Uterus (tissue), 2 donors: ENCODE results near the gene STRAP.

Source experiments
- POLR2A ChIP-seq, 2 donors: fragments of 450-650 bp; IDR thresholded peaks; one replicate each; pipeline ENCODE4 v1.6.1; 2016; ENCODE audit warnings: antibody characterized with exemption in 2 of 2, mild to moderate bottlenecking in 1 of 2, moderate library complexity in 1 of 2
- TF ChIP-seq, protein P1 (sequence below), 4 experiments: fragments of 200-600 bp in 2 of 4; fragments of 450-650 bp in 2 of 4; sonication (generic) in 2 of 4; IDR thresholded peaks; one replicate each; pipeline ENCODE4 v1.5.1; 2016 to 2019; ENCODE audit warnings: antibody characterized with exemption in 4 of 4, mild to moderate bottlenecking in 2 of 4, moderate library complexity in 1 of 4

DNA sequence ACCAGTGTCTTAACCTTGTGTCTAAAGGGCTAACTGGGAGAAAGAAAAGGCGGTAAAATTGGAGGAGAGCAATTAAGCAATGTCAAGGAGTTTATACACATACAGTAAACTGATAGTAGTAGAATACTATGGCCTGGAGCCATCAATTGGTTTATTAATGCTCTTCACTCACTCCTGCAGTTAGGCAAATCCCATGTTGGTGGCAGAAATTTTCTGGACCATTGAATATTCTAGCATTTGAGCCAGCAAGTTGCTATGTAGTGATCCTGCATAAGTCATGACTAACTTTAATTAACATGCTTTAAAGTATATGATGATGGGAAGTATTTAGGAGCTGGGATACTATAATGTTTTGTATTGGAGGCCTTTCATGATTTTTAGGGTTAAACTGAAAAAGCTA, 14.7 kb downstream of the STRAP start:
- TF ChIP-seq, protein P1, sequence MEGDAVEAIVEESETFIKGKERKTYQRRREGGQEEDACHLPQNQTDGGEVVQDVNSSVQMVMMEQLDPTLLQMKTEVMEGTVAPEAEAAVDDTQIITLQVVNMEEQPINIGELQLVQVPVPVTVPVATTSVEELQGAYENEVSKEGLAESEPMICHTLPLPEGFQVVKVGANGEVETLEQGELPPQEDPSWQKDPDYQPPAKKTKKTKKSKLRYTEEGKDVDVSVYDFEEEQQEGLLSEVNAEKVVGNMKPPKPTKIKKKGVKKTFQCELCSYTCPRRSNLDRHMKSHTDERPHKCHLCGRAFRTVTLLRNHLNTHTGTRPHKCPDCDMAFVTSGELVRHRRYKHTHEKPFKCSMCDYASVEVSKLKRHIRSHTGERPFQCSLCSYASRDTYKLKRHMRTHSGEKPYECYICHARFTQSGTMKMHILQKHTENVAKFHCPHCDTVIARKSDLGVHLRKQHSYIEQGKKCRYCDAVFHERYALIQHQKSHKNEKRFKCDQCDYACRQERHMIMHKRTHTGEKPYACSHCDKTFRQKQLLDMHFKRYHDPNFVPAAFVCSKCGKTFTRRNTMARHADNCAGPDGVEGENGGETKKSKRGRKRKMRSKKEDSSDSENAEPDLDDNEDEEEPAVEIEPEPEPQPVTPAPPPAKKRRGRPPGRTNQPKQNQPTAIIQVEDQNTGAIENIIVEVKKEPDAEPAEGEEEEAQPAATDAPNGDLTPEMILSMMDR (IDR thresholded peaks at IDR 0.05): no peak
- TF ChIP-seq POLR2A (IDR thresholded peaks at IDR 0.05): no peak
